Fibroblast of lung (primary cell): ENCODE measurements around the gene CCDC102B.

Experiments
- EZH2 ChIP-seq: IDR thresholded peaks from 2 replicates; pipeline ENCODE4 v1.5.1; 2012; ENCODE audit warnings: low read length, control low read depth, mild to moderate bottlenecking; ENCODE audit errors: missing control alignments
- TF ChIP-seq, protein P1 (sequence below), 2 donors: IDR thresholded peaks in 1 of 2; conservative IDR thresholded peaks in 1 of 2; 1 replicate in 1 of 2; 2 replicates in 1 of 2; pipeline ENCODE4 v1.5.1; 2011 to 2012; ENCODE audit warnings: low read length in 2 of 2, control low read depth in 1 of 2, inconsistent platforms in 1 of 2, low read depth in 1 of 2, mild to moderate bottlenecking in 1 of 2

- TF ChIP-seq, protein P1, sequence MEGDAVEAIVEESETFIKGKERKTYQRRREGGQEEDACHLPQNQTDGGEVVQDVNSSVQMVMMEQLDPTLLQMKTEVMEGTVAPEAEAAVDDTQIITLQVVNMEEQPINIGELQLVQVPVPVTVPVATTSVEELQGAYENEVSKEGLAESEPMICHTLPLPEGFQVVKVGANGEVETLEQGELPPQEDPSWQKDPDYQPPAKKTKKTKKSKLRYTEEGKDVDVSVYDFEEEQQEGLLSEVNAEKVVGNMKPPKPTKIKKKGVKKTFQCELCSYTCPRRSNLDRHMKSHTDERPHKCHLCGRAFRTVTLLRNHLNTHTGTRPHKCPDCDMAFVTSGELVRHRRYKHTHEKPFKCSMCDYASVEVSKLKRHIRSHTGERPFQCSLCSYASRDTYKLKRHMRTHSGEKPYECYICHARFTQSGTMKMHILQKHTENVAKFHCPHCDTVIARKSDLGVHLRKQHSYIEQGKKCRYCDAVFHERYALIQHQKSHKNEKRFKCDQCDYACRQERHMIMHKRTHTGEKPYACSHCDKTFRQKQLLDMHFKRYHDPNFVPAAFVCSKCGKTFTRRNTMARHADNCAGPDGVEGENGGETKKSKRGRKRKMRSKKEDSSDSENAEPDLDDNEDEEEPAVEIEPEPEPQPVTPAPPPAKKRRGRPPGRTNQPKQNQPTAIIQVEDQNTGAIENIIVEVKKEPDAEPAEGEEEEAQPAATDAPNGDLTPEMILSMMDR (conservative IDR thresholded peaks at IDR 0.05 in 1 of 2, IDR thresholded peaks at IDR 0.05 in 1 of 2; ENCODE audit: low read depth in 1 of 2, low read length in 2 of 2) = no peak
- TF ChIP-seq EZH2 = no peak
These were observed 67.6 kb downstream of the CCDC102B start for GRCh38 chr18:68865503-68865902.
